Measurements from ENCODE around the gene RTN4R. TPM values are rescaled to one million over a fixed set of nuclear protein-coding genes. Genes with fewer than 3 reads are reported as not detected.

RTN4R gene
- total and polyA plus RNA-seq, 9 of the 15 experiments (the other 6 are each of a cell fraction or from before 2014, with no cell fraction given), result 0.04 to 2.8 (median 1.4) TPM; not detected in 3

DNA sequence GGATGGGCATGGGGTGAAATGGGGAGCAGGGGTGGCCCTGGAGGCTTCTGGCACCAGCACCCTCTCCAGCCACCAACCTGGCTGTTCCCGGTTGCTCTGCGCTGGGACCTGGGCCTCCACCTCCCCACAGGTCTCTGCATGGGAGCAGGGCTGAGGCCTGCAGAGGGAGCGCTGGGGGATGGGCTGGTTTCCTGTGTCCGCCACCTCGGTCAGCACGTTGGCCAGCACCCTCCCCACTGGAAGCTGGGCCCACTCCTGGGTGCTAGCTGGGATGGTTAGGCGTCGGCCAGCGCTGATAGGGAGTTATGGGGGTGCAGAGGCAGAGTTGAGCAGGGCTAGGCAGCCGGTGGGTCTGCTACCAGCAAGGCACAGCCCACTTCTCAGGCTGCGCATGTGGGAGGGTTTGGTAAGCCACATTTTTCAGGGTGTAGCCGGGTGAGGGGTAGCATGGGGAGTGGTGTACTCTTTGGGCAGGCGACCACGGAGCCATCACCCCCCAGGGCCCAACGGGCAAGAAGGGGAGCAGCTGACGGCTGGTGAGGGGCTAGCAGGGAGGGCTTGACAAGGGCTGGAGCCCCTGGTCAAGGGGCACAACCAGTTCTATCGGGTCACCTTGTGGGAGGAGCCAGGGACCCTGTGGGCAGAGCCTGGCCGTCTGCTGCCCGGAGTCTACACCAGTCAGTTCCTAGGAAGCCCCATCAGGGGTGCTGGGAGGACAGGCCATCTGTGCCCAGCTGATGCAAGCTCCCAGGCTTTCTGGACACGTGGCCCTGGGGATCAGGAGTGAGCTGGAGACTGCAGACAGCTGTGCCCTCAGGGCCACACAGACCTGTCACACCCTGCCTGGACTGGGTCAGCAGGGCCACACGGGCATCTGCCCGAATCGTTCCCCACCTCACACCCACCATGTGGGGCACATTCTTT, 2.3 kb upstream of the RTN4R start (continued):
- TF ChIP-seq, protein P1, sequence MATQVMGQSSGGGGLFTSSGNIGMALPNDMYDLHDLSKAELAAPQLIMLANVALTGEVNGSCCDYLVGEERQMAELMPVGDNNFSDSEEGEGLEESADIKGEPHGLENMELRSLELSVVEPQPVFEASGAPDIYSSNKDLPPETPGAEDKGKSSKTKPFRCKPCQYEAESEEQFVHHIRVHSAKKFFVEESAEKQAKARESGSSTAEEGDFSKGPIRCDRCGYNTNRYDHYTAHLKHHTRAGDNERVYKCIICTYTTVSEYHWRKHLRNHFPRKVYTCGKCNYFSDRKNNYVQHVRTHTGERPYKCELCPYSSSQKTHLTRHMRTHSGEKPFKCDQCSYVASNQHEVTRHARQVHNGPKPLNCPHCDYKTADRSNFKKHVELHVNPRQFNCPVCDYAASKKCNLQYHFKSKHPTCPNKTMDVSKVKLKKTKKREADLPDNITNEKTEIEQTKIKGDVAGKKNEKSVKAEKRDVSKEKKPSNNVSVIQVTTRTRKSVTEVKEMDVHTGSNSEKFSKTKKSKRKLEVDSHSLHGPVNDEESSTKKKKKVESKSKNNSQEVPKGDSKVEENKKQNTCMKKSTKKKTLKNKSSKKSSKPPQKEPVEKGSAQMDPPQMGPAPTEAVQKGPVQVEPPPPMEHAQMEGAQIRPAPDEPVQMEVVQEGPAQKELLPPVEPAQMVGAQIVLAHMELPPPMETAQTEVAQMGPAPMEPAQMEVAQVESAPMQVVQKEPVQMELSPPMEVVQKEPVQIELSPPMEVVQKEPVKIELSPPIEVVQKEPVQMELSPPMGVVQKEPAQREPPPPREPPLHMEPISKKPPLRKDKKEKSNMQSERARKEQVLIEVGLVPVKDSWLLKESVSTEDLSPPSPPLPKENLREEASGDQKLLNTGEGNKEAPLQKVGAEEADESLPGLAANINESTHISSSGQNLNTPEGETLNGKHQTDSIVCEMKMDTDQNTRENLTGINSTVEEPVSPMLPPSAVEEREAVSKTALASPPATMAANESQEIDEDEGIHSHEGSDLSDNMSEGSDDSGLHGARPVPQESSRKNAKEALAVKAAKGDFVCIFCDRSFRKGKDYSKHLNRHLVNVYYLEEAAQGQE (IDR thresholded peaks at IDR 0.05; ENCODE audit: borderline replicate concordance), result peak; percentile 99
- TF ChIP-seq, protein P1 (CRISPR knock-in tag; IDR thresholded peaks at IDR 0.05; ENCODE audit: low read depth), result peak; percentile 96
- TF ChIP-seq MAZ (CRISPR knock-in tag; conservative IDR thresholded peaks at IDR 0.05 in 1 of 2, IDR thresholded peaks at IDR 0.05 in 1 of 2) (peak in 1 of 2 experiments; percentile 22; a peak in 1 of 4 replicates), MIER1 (IDR thresholded peaks at IDR 0.05; ENCODE audit: low read depth) (peak; percentile 93)
- TF ChIP-seq, protein P2, sequence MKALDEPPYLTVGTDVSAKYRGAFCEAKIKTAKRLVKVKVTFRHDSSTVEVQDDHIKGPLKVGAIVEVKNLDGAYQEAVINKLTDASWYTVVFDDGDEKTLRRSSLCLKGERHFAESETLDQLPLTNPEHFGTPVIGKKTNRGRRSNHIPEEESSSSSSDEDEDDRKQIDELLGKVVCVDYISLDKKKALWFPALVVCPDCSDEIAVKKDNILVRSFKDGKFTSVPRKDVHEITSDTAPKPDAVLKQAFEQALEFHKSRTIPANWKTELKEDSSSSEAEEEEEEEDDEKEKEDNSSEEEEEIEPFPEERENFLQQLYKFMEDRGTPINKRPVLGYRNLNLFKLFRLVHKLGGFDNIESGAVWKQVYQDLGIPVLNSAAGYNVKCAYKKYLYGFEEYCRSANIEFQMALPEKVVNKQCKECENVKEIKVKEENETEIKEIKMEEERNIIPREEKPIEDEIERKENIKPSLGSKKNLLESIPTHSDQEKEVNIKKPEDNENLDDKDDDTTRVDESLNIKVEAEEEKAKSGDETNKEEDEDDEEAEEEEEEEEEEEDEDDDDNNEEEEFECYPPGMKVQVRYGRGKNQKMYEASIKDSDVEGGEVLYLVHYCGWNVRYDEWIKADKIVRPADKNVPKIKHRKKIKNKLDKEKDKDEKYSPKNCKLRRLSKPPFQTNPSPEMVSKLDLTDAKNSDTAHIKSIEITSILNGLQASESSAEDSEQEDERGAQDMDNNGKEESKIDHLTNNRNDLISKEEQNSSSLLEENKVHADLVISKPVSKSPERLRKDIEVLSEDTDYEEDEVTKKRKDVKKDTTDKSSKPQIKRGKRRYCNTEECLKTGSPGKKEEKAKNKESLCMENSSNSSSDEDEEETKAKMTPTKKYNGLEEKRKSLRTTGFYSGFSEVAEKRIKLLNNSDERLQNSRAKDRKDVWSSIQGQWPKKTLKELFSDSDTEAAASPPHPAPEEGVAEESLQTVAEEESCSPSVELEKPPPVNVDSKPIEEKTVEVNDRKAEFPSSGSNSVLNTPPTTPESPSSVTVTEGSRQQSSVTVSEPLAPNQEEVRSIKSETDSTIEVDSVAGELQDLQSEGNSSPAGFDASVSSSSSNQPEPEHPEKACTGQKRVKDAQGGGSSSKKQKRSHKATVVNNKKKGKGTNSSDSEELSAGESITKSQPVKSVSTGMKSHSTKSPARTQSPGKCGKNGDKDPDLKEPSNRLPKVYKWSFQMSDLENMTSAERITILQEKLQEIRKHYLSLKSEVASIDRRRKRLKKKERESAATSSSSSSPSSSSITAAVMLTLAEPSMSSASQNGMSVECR (CRISPR knock-in tag; IDR thresholded peaks at IDR 0.05), result peak; percentile 90; the same call in 1 of the 2 replicates
- TF ChIP-seq, protein P3, sequence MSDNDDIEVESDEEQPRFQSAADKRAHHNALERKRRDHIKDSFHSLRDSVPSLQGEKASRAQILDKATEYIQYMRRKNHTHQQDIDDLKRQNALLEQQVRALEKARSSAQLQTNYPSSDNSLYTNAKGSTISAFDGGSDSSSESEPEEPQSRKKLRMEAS (CRISPR knock-in tag; IDR thresholded peaks at IDR 0.05), result peak; percentile 36
- TF ChIP-seq, protein P4, sequence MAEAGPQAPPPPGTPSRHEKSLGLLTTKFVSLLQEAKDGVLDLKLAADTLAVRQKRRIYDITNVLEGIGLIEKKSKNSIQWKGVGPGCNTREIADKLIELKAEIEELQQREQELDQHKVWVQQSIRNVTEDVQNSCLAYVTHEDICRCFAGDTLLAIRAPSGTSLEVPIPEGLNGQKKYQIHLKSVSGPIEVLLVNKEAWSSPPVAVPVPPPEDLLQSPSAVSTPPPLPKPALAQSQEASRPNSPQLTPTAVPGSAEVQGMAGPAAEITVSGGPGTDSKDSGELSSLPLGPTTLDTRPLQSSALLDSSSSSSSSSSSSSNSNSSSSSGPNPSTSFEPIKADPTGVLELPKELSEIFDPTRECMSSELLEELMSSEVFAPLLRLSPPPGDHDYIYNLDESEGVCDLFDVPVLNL (CRISPR knock-in tag; IDR thresholded peaks at IDR 0.05; ENCODE audit: low read depth), result peak; percentile 81; the same call in 1 of the 2 replicates

Data from K562 (cell line).